NCI-H748 (cell line): ENCODE data around the gene ANGPTL5.
"Not testable (repeated sequence)": the region's sequence is repeated elsewhere in the genome, so short reads cannot be mapped to it uniquely, and the experiment has no call there.

Experiments used
- DNase-seq: peaks from one replicate; lab custom pipeline; 2025; ENCODE audit not compliant: unreplicated experiment; lab: John Stamatoyannopoulos, UW

Gene ANGPTL5

DNA sequence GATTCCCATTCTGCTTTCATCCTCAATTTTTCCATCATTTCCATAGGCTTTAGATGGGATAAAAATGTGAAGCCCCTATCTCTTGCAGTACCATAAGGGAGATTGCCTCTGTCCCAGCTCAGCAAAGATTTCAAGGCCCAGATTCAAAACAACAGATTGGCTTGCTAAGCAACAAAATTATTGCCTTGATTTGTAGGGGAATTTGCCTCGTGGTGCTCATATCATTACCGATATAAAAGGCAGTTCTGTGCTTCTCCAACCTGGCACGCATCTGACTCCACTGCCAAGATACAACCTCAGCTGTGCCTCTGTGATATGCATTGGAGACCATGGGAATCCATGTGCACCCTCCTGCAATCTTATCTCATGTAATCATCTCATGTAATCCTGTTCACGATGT, 26.6 kb downstream of the ANGPTL5 start:
- DNase-seq = no peak

- no peak for DNase-seq
Observed at GRCh38 chr11:101885631-101886030, 30.7 kb downstream of the ANGPTL5 start.

DNA sequence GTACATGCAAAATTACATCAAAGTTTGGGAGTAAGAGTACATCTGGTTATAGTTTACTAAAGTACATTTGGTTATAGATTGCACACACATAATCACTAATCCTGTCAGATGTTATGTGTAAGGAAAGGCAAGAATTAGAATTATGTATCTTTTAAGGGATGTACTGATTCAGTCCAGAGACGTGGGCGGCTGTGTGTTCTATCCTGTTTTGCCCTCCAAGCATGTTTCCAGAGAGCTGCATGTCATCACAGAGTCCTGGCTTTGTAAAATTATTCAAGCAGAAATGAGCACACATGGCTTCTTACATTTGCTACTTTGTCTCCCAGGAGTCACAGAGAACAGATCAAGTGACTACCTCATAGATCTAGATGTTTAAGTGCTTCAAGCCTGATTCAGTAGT, 34.7 kb downstream of the ANGPTL5 start:
- no peak for DNase-seq

DNA sequence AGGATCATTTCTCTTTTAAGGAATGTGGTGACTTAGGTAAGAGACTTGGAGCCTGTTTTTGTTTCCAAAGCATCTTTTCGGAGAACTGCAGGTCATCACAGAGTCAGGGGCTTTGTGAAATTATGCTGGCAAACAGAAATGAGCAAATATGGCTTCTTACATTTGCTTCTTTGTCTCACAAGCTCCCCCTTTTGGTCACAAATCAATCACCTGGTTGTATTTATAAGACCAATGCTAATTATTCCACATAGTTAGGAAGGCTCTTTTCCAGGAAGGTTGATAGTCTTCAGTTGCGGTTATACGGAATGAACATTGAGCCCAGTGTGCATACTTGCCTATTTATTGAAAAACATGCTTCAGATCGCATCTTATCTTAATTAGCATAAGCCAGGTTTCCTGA, 36.1 kb downstream of the ANGPTL5 start:
- peak; percentile 60 for DNase-seq

DNA sequence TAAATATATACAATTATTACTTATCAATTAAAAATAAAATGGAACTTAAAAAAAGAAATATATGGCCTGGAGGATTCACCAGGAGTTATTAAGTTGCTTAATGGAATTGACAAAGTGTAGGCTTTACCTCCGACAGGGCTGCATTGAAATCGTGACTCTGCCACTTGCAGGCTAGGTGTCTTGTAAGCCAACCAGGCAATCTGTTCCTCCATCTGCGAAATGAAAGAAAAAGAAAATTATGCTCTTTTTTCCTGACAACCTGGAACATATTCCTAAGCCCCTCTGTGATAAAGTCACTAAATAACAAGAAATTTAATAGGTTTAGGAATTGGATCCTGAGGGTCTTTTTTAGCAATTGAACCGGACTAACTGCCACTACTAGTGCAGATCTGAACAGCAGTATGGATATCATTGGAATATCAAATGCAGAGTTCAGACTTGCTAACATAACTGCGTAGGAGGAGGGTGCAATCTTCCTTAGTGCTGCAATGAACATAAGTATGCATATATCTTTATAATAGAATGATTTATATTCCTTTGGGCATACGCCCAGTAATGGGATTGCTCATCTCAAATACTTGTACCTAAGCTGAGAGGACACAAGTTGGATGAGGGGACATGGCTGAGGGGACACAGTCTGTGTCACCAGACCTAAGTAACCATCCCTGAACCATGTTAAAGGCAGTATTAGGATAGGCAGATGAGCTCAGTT, 44.0 kb downstream of the ANGPTL5 start:
- no peak for DNase-seq

DNA sequence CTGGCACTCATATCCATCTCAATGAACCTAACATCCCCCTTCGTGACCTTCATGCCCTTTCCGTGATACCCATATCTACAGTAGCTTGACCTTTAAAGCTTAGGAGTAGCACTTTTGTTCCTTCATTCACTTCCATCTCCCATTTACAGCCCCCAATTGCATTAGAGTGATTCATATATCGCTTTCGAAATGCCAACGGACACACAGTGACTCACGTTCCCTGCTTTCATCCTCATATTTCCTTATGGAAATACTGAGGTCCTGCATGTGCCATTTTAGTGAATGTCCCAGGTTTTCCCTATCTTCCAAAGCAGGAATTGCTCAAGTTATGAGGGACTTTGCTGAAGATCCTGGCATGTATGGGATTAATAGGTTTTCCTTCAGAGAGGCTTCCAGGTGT, 45.8 kb downstream of the ANGPTL5 start:
- no peak for DNase-seq

- DNase-seq = no peak
Observed at GRCh38 chr11:101867951-101868350, 48.4 kb downstream of the ANGPTL5 start.

DNA sequence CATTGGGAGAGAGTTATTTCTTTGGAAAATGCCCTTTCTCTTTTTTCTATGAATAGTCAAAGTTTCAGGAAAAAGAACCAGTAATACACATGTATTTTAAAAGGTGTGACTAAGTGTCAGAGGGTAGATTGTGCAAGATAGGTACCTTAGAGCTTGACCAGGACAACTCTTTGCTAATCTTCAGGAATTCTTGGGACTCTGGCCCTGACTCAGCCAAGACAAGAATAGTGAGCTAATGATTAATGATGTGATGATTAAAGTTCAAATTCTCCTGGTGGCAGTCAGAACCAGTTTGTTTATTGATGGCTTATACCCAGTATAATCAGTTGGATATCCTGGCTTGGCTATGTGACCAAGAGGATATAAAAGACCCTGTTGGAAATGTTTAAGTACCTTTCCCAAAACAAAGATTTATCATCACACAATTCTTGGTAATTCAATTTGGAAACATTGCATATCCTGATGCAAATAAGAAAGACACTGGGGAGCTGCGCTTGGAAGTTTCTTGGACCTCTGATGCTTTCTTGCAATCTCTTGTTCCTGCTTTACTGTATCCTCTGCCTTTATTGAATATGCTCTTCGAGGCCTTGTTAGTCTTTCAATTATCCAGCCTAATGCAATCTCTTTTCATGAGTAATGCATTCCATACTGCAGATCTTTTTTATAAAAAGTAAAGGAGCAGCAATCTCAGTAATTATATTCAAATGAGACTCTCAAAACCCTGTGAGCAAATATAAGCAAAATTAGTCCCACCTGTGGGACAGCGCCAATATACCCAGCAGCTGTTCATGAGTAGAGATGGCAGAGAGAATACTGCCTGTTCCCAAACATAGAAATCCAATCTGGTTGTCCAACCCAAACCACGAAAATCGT, 49.5 kb downstream of the ANGPTL5 start:
- DNase-seq = peak; percentile 23

- no peak for DNase-seq
Observed at GRCh38 chr11:101864098-101864497, 52.2 kb downstream of the ANGPTL5 start.

- DNase-seq = no peak
Observed at GRCh38 chr11:101863361-101863760, 53.0 kb downstream of the ANGPTL5 start.

DNA sequence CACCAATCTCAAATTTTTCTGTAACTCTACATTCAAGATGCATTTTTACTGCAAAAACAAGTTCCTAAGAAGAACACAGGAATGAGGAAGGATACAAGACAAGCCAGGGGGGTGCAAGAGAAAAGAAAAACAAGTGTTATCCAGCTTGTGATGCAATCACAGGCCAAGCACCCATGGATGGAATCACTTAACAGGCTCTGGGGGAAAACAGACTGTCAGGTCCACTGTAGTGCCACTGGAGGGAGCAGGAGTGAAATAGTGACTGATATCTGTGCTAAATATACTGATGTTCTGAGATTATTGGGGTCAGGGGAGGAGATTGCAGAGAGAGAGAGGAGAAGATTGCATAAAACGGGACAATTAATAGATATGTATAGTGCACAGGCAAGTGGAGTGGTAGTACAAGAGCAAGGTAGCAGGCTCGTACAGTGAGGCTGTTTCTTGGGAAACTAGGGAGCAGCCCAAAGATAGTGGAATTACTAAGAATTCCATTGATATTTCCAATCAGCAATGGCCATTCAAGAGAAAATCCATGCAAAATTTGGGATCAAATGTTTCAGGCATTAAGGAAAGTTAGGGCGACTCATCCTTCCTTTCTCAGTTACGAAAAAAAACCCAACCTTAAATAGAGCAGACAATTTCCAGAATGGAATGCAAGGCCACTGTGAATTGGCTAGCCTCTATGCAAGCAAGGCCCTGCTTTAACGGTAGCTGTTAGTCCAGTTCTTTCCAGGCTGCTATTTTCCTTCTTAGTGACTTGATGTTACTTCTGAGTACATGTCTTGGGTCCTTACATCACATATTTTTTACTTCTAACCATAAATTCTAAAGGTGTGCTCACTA, 53.7 kb downstream of the ANGPTL5 start:
- peak; percentile 14 for DNase-seq

- peak; percentile 60 for DNase-seq
Observed at GRCh38 chr11:101860696-101861427, 55.5 kb downstream of the ANGPTL5 start.

DNA sequence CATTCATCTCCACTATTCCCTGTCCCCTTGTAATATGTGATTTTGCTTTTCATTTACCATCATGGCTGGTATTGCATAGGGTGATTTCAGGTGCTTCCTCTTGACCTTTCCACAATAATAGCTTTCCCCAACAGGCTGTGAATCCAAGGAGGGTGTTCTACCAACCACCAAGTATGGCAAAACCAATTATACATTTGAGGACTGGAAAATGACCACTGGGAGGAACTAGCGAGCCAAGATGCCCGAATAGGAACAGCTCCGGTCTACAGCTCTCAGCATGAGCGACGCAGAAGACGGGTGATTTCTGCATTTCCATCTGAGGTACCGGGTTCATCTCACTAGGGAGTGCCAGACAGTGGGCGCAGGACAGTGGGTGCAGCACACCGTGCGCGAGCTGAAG, 64.1 kb downstream of the ANGPTL5 start:
- not testable (repeated sequence) for DNase-seq

DNA sequence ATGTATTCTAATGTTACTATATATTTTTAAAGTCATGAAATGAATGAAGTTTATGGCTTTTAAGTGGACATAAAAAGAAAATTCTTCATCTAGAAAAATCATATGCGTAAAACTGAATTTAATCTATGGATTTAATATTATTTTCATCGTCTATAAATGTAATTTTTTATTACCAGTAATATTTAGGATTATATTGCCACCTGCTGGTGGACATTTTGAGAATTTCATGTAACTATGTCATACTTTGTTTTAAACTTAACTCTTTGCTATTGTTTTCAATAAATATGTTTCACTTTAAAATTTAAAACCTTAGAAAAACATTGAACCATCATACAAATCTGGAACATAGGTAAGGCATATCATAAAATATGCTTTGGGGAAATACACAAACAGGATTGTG, 68.1 kb downstream of the ANGPTL5 start:
- peak; percentile 23 for DNase-seq

DNA sequence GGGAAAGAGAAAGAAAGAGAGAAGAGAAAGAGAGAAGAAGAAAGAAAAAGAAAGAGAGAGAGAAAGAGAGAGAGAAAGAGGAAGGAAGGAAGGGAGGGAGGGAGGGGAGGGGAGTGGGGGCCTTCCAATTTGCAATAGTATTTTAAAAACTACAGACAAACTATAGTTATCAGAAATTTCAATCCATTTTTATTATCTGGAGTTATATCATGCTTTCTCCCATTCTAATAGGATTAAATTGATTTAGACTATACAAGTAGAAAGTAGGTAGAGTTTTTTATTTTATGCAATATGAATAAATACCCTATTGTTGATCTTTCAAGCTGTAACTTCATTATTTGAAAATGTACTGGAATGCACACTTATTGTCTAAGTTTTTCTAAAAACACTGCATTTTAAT, 71.7 kb downstream of the ANGPTL5 start:
- DNase-seq = no peak

DNA sequence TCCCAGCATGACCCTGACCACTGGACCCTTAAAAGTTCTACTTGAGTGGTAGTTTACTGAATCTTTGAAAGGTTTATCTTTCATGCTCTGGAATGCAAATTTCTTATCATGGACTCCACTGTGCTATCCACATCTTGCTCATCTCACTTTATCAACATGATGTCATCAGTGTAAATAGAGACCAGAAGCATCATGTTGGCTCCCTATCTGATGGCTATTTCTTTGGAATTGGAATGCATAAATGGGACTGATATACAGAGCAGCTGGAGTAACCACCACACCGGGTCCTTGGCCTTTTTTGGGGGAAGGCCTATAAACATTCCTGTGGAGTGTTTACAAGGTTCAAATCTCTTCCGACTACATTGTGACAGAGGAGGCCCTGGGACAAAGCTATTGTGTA, 75.6 kb downstream of the ANGPTL5 start:
- no peak for DNase-seq
